A673 (cell line): ENCODE results near the gene MTG2. TPM values are rescaled to one million over a fixed set of nuclear protein-coding genes. Genes with fewer than 3 reads are reported as not detected.

Experiments
- BruUV-seq: library from RNA; stranded (reverse); fragments of 400-500 nt; replicated peaks from 2 replicates; lab custom pipeline; 2021; lab: Mats Ljungman, UMichigan
- CTCF ChIA-PET: fragments of 300-600 bp; sonication (Branson Sonifier 250); formaldehyde crosslinking; loops from one replicate; lab custom pipeline; 2022; ENCODE audit warnings: antibody characterized with exemption; lab: Charles Lee
- POLR2A ChIA-PET: fragments of 300-600 bp; sonication (Branson Sonifier 250); formaldehyde crosslinking; loops from one replicate; lab custom pipeline; 2022; ENCODE audit warnings: antibody characterized with exemption; ENCODE audit not compliant: low non-redundant PET; lab: Charles Lee
- DNase-seq: peaks from one replicate; pipeline ENCODE4 v3.0.0-alpha.2; 2015; ENCODE audit warnings: low spot score
- H3K27ac ChIP-seq: fragments of 200-600 bp; sonication (generic); 2 replicates; pipeline ENCODE4 v1.5.1; 2016; ENCODE audit warnings: mixed run types, low read depth, mild to moderate bottlenecking, mixed read lengths, antibody characterized with exemption, low read length; ENCODE audit not compliant: poor library complexity, severe bottlenecking
- H3K27me3 ChIP-seq: fragments of 200-600 bp; sonication (generic); replicated peaks from 2 replicates; pipeline ENCODE4 v1.6.1; 2017; ENCODE audit warnings: mixed run types, low read depth, mild to moderate bottlenecking, mixed read lengths, antibody characterized with exemption, low read length; ENCODE audit not compliant: insufficient read depth, poor library complexity
- H3K36me3 ChIP-seq: fragments of 200-600 bp; sonication (generic); 2 replicates; pipeline ENCODE4 v1.6.1; 2016; ENCODE audit warnings: mixed run types, mild to moderate bottlenecking, mixed read lengths, antibody characterized with exemption, low read length; ENCODE audit not compliant: insufficient read depth, poor library complexity, severe bottlenecking
- H3K4me1 ChIP-seq: fragments of 200-600 bp; sonication (generic); 2 replicates; pipeline ENCODE4 v1.6.1; 2017; ENCODE audit warnings: mixed run types, mild to moderate bottlenecking, mixed read lengths, antibody characterized with exemption, low read length; ENCODE audit not compliant: insufficient read depth, poor library complexity, severe bottlenecking
- H3K4me3 ChIP-seq: fragments of 200-600 bp; sonication (generic); 2 replicates; pipeline ENCODE4 v1.5.1; 2016; ENCODE audit warnings: low read depth, mixed run types, mild to moderate bottlenecking, mixed read lengths, low read length; ENCODE audit not compliant: poor library complexity, severe bottlenecking
- H3K9me3 ChIP-seq: fragments of 200-600 bp; sonication (generic); 2 replicates; pipeline ENCODE4 v1.6.1; 2016; ENCODE audit warnings: mixed run types, low read depth, mild to moderate bottlenecking, mixed read lengths, antibody characterized with exemption, low read length; ENCODE audit not compliant: poor library complexity, severe bottlenecking
- EZH2 ChIP-seq: fragments of 200-600 bp; sonication (generic); IDR thresholded peaks from 2 replicates; pipeline ENCODE4 v1.6.1; 2017; ENCODE audit warnings: borderline replicate concordance, low read depth, mild to moderate bottlenecking, mixed read lengths, antibody characterized with exemption, low read length; ENCODE audit not compliant: poor library complexity, severe bottlenecking
- intact Hi-C: fragments of 100-400 bp; cut with micrococcal nuclease; formaldehyde crosslinking; loops from one replicate; pipeline ENCODE4 v1.10.0; 2022; ENCODE audit not compliant: unreplicated experiment
- total RNA-seq: library from RNA; stranded (reverse); gene quantifications from 2 replicates; pipeline ENCODE4 v1.2.3, GENCODE V29; 2021
- TF ChIP-seq, protein P1 (sequence below): fragments of 300-800, 200-600 bp; sonication (generic); conservative IDR thresholded peaks from 2 replicates; pipeline ENCODE4 v1.5.1; 2017; ENCODE audit warnings: low read depth, mild to moderate bottlenecking, antibody characterized with exemption, low read length, moderate library complexity, mixed read lengths

MTG2 gene
- total RNA-seq, 1 experiment from 2014 or later: 40.9 TPM

DNA sequence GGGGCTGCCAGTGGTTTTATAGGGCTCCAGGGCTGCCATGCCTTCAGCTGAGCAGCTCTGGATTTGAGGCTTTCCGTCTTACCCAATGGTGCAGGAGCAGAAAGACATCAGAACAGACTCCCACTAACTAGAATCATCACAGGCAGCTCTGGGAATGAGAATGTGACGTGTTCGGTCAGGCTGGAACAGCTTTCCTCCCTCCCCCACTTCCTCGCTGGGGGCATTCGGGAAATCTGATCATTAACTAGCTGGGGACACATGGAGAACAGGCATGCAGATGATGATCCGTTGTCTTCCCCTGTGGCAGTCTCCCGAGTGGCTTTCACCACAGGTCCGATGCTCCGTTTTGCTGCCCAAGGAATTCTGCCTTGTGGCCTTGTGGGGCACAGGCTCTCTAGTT is 5.5 kb upstream of the MTG2 start:
- intact Hi-C loops: no loop called here

DNA sequence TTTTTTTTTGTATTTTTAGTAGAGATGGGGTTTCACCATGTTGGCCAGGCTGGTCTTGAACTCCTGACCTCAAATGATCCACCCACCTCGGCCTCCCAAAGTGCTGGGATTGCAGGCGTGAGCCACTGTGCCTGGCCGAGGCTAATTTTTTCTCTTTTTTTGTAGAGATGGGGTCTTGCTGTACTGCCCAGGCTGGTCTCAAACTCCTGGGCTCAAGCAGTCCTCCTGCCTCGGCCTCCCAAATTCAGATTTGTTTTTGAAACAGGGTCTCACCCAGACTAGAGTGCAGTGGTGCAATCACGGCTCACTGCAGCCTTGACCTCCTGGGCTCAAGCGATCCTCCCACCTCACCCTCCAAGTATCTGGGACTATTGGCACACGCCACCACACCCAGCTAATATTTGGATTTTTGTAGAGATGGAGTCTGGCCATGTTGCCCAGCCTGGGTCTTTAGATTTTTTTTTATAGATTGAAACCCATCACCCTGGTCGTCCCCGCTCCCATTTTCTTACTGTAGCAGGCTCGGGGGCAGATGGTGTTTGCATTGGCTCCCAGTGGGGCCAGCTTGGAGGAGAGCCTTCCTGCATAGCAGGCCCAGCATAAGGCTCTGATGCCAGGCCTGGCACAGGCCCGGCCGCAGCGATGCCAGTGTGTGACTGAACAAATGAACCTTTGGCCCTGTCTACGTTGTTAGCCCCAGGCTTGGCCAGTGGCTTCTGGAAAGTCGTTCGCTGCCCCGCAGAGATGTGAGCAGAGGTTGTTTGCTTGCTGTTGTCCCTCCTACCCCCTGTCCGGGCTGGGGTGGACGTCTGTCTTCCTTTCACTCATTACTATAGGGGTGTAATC is 4.3 kb upstream of the MTG2 start:
- POLR2A ChIA-PET: no interaction called here
- H3K36me3 ChIP-seq: peaks cover 21% of the 10 kb centered on the region
- no peaks in the 10 kb centered on the region for H3K9me3 ChIP-seq
- no peak overlapping the region for H3K4me3 ChIP-seq
- no peaks in the 10 kb centered on the region for H3K27me3 ChIP-seq
- no TSS peak for BruUV-seq
- no peak for DNase-seq
- no peak overlapping the region for H3K27ac ChIP-seq
- peaks cover 4% of the 10 kb centered on the region for H3K4me1 ChIP-seq
- TF ChIP-seq EZH2: no peak
- TF ChIP-seq, protein P1, sequence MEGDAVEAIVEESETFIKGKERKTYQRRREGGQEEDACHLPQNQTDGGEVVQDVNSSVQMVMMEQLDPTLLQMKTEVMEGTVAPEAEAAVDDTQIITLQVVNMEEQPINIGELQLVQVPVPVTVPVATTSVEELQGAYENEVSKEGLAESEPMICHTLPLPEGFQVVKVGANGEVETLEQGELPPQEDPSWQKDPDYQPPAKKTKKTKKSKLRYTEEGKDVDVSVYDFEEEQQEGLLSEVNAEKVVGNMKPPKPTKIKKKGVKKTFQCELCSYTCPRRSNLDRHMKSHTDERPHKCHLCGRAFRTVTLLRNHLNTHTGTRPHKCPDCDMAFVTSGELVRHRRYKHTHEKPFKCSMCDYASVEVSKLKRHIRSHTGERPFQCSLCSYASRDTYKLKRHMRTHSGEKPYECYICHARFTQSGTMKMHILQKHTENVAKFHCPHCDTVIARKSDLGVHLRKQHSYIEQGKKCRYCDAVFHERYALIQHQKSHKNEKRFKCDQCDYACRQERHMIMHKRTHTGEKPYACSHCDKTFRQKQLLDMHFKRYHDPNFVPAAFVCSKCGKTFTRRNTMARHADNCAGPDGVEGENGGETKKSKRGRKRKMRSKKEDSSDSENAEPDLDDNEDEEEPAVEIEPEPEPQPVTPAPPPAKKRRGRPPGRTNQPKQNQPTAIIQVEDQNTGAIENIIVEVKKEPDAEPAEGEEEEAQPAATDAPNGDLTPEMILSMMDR: no peak
- CTCF ChIA-PET: no interaction called here
- intact Hi-C loops: no loop called here

More for the DNA sequence above, 5.5 kb upstream of the MTG2 start:
- no peaks in the 10 kb centered on the region for H3K9me3 ChIP-seq
- H3K27ac ChIP-seq: no peak overlapping the region
- TF ChIP-seq, protein P1: no peak
- TF ChIP-seq EZH2: no peak
- H3K27me3 ChIP-seq: no peaks in the 10 kb centered on the region
- peaks cover 24% of the 10 kb centered on the region for H3K36me3 ChIP-seq
- POLR2A ChIA-PET: interaction anchor here (0.7 kb wide), 1 partner anchor 184 kb away, joined by 3 read pairs; no protein-coding TSS in a partner anchor
- CTCF ChIA-PET: no interaction called here
- H3K4me1 ChIP-seq: peaks cover 4% of the 10 kb centered on the region
- no peak overlapping the region for H3K4me3 ChIP-seq
- BruUV-seq: no TSS peak
- no peak for DNase-seq

- Histone ChIP-seq H3K4me3 (no peak overlapping the region), H3K9me3 (no peaks in the 10 kb centered on the region), H3K4me1 (peaks cover 4% of the 10 kb centered on the region), H3K36me3 (peaks cover 21% of the 10 kb centered on the region), H3K27ac (no peak overlapping the region), H3K27me3 (no peaks in the 10 kb centered on the region)
- TF ChIP-seq, protein P1: no peak
- no peak for TF ChIP-seq EZH2
- intact Hi-C loops: no loop called here
- CTCF ChIA-PET: no interaction called here
- no TSS peak for BruUV-seq
- DNase-seq: no peak
- POLR2A ChIA-PET: no interaction called here
Measured at GRCh38 chr20:62179162-62179504, 3.7 kb upstream of the MTG2 start.
